ENCODE results near the gene TEC.

The TEC gene

DNA sequence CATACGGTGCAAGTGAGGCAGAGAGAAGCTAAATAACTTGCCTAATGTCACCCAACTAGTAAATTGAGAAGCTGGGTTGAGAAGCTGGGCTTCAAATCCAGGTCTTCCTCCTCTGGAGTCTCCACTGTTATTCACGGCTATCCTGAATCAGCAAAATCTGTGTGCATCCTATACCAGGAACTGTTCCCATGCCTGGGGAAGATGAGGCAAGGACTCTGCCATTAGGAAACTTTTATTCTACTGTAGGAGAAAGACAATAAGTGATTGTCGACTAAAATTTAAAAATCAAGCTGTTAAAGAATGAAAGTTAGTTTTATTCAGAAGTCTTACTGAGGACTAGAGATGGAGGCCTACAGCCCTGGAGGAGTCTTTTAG lies 872 bp upstream of the TEC start:
- ChIA-PET POLR2A (no interaction called here), CTCF (interaction anchor here (0.5 to 1.0 kb wide), 2 partner anchors 9 to 21 kb away, joined by 3 read pairs; no protein-coding TSS in a partner anchor)
- H3K4me3 ChIP-seq (ENCODE audit: low read depth, low read length), result peak overlapping the region; percentile 64; the same call in 1 of the 2 replicates
- DNase-seq (ENCODE audit: low read depth, low spot score), result no peak
- TF ChIP-seq, protein P1, sequence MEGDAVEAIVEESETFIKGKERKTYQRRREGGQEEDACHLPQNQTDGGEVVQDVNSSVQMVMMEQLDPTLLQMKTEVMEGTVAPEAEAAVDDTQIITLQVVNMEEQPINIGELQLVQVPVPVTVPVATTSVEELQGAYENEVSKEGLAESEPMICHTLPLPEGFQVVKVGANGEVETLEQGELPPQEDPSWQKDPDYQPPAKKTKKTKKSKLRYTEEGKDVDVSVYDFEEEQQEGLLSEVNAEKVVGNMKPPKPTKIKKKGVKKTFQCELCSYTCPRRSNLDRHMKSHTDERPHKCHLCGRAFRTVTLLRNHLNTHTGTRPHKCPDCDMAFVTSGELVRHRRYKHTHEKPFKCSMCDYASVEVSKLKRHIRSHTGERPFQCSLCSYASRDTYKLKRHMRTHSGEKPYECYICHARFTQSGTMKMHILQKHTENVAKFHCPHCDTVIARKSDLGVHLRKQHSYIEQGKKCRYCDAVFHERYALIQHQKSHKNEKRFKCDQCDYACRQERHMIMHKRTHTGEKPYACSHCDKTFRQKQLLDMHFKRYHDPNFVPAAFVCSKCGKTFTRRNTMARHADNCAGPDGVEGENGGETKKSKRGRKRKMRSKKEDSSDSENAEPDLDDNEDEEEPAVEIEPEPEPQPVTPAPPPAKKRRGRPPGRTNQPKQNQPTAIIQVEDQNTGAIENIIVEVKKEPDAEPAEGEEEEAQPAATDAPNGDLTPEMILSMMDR (IDR thresholded peaks at IDR 0.05; ENCODE audit: insufficient read depth, low read length, missing control alignments), result no peak

- DNase-seq (ENCODE audit: low read depth, low spot score), result no peak
- TF ChIP-seq, protein P1 (IDR thresholded peaks at IDR 0.05; ENCODE audit: insufficient read depth, low read length, missing control alignments), result peak; percentile 7
- H3K4me3 ChIP-seq (ENCODE audit: low read depth, low read length), result peak overlapping the region; percentile 64
- POLR2A ChIA-PET, result no interaction called here
- CTCF ChIA-PET, result interaction anchor here (0.5 kb wide), 1 partner anchor 21 kb away, joined by 3 read pairs; no protein-coding TSS in a partner anchor
Observed at GRCh38 chr4:48269861-48270522, 354 bp upstream of the TEC start.

GRCh38 chr4:48267574-48267973 lies 2.1 kb downstream of the TEC start:
- CTCF ChIA-PET, result interaction anchor here (1.6 kb wide), 1 partner anchor 8 kb away, joined by 4 read pairs; no protein-coding TSS in a partner anchor
- H3K4me3 ChIP-seq (ENCODE audit: low read depth, low read length), result no peak overlapping the region
- TF ChIP-seq, protein P1 (IDR thresholded peaks at IDR 0.05; ENCODE audit: insufficient read depth, low read length, missing control alignments), result no peak
- POLR2A ChIA-PET, result no interaction called here
- no peak for DNase-seq (ENCODE audit: low read depth, low spot score)

DNA sequence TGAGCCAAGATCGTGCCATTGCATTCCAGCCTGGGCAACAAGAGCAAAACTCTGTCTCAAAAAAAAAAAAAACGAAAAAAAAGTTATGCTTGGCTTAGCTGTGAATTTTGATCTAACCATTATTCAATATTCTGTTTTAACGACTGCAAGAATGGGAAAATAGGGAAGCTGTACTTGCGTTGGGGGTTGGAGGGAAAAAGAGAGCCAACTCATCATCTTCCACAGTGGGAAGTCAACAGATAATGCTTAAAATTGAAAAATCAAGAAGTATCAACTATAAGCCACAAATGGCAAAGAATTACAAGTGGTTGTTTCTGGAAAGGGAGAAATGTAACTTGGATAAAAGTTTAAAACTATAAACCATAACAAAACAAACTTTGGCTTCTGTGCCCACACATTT lies 2.9 kb downstream of the TEC start:
- POLR2A ChIA-PET, result no interaction called here
- DNase-seq (ENCODE audit: low read depth, low spot score), result no peak
- CTCF ChIA-PET, result interaction anchor here (1.6 kb wide), 1 partner anchor 9 kb away, joined by 4 read pairs; no protein-coding TSS in a partner anchor

DNA sequence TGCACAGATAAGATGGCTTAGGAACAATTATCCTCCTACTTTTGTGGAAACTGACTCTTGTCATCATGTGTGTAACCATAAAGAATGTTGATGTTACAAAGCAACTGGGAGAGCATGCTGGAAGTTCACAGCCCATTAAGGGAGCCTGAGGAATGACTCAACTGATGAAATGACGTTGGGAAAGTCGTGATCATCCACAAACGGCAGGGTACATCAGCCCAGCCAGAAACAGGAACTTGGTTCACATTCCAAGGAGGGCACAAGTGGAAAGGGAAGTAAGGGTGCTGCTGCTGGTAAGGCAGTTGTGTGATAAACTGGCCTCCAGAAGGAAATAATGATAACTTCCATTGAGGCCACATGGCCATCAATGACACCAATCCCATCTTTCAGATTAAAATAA lies 6.7 kb downstream of the TEC start:
- TF ChIP-seq, protein P1 (IDR thresholded peaks at IDR 0.05; ENCODE audit: insufficient read depth, low read length, missing control alignments), result no peak
- DNase-seq (ENCODE audit: low read depth, low spot score), result no peak
- H3K4me3 ChIP-seq (ENCODE audit: low read depth, low read length), result no peak overlapping the region
- POLR2A ChIA-PET, result no interaction called here
- CTCF ChIA-PET, result no interaction called here

More for the DNA sequence above, 2.9 kb downstream of the TEC start:
- H3K4me3 ChIP-seq (ENCODE audit: low read depth, low read length), result no peak overlapping the region
- TF ChIP-seq, protein P1 (IDR thresholded peaks at IDR 0.05; ENCODE audit: insufficient read depth, low read length, missing control alignments), result no peak

DNA sequence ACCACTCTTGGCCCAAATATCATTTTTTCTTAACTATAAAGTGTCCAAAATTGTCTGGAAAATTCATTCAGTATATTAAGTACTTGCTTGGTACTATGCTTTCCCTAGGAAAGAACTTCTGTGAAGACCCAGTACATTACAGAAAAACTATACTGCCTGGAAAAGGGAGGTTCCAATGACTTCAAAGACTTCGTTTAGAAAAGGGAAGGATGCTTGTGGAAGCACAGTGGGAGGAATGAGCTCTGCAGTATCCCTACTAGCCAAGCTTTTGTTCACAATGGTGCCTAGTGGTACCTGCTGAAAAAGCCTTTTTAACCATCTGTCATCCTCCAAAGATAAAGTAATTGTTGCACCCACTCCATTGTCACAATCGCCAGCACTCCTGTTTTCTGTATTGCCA lies 7.2 kb downstream of the TEC start:
- ChIA-PET CTCF (no interaction called here), POLR2A (no interaction called here)
- TF ChIP-seq, protein P1 (IDR thresholded peaks at IDR 0.05; ENCODE audit: insufficient read depth, low read length, missing control alignments), result no peak
- no peak for DNase-seq (ENCODE audit: low read depth, low spot score)
- H3K4me3 ChIP-seq (ENCODE audit: low read depth, low read length), result no peak overlapping the region
